CD4-positive, alpha-beta T cell treated with Interleukin-2 at 100 ng/mL for 4 hours (primary cell): ENCODE results near the gene ANP32B.
"Not testable (repeated sequence)": the region's sequence is repeated elsewhere in the genome, so short reads cannot be mapped to it uniquely, and the experiment has no call there.

ENCODE experiments used
- DNase-seq: peaks from one replicate; pipeline ENCODE4 v3.0.0-alpha.2; 2020; ENCODE audit warnings: low spot score

Gene ANP32B

GRCh38 chr9:97982683-97983588 is at the start of gene ANP32B:
Gene ANP32B, plus strand, starts transcription at chr9:97983341. Its CDS starts 215 bp downstream, at chr9:97983556.
- peak; percentile 94 for DNase-seq

DNA sequence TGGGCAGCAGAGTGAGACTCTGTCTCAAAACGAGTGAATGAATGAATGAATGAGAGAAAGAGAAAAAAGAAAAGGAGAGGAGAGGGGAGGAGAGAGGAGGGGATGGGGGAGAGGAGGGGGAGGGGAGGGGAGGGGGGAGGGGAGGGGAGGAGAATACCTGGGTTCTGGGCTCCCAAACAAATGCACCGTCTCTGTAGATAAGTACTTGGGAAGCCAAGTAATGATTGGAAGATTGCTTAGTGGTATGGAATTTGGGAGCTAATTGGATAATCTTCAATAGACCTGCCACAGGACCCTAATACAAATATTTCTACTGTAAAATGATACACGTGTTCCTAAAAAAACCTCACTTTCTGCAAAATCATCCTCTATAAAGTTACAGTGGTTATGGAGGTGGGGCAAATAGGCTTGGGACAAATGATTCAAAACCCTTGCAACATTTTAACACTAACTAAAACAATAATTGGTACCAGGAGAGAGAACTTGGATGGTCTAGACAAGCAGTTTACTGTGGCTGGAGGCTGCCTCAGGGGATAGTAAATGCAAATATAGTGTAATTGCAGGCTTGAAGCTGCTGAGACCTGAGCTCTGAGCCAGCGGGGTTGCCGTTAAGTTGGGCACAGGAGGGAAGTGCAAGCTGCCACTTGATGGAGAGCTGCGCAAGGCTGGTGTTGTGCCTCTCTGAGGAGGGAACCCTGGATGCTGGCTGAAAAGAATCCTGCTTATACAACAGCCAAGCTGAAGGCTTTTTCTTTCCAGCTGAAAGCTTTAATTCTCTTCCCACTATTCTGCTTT is 48.6 kb upstream of the ANP32B start:
- no peak for DNase-seq

- no peak for DNase-seq
Observed at GRCh38 chr9:97935276-97935675, 47.9 kb upstream of the ANP32B start.

DNA sequence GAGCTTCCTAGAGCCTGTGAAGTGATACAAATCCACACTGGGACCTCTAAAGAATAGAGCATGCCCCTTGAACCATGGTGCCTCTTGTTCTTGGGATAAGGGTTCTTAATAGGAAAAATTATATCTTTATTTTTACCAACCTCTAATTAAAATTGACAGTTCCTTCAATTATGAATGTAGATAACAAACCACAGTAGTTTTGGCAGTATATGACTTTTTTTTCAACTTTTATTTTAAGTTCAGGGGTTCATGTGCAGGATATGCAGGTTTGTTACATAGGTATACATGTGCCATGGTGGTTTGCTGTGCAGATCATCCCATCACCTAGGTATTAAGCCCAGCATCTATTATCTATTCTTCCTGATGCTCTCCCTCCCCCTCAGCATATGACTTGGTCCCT is 46.1 kb upstream of the ANP32B start:
- DNase-seq = no peak

DNA sequence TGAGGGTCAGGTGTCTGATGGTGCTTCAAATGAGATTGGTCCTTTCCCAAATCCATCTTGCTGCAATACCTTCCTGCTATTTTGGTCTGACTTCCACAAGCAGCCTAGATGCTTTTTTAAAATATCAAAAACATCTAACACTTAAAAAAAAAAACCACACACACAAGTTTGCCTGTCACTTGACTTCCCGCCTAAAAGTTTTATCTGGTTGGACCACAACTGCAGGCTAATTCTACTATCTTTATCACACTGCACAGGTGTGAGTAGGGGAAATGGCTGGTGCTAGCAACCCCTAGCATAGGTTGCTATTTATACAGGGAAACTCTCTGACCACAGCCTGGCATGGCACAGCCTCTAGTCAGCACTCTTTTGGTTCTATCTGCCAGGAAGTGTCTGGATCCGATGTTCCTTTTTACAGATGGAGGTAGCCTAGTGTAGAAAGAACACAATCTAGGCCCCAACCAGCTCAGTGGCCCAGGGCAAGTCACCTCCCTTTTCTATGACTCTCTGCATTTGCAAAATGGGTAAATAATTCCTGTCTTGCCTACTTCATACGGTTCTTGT is 45.0 kb upstream of the ANP32B start, which contains the start of gene HEMGN:
TSS of gene HEMGN (minus strand) at position 92 of the 564 bp plus-strand sequence. CDS start at position 56, 36 bp downstream.
- peak; percentile 54 for DNase-seq

- no peak for DNase-seq
Observed at GRCh38 chr9:97940233-97940632, 42.9 kb upstream of the ANP32B start.

DNA sequence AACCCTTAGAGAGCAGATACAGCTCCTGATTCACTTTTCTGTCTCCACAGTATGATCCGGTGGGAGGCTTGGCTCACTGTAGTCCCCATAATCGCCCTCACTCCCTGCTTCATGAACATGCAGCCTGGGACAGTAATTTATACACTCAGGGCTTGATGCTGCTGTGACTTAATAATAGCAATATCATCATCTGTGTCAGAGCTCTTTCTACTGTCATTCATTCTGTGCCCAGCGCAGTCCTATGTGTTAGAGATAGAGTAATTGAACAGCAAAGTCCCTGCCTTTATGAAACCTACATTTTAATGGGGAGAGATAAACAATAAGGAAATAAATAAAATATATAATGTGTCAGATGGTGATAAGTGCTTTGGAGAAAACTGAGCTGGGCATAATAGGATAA is 42.4 kb upstream of the ANP32B start:
- DNase-seq = no peak

- no peak for DNase-seq
Observed at GRCh38 chr9:97941323-97941722, 41.8 kb upstream of the ANP32B start.

- no peak for DNase-seq
Observed at GRCh38 chr9:97943308-97943855, 39.8 kb upstream of the ANP32B start.

- DNase-seq = no peak
Observed at GRCh38 chr9:97944612-97945011, 38.5 kb upstream of the ANP32B start.

DNA sequence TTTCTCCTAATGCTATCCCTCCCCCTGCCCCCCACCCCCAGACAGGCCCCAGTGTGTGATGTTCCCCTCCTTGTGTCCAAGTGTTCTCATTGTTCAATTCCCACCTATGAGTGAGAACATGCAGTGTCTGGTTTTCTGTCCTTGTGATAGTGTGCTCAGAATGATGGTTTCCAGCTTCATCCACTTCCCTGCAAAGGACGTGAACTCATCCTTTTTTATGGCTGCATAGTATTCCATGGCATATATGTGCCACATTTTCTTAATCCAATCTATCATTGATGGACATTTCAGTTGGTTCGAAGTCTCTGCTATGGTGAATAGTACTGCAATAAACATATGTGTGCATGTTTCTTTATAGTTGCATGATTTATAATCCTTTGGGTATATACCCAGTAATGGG is 37.7 kb upstream of the ANP32B start:
- DNase-seq = not testable (repeated sequence)

DNA sequence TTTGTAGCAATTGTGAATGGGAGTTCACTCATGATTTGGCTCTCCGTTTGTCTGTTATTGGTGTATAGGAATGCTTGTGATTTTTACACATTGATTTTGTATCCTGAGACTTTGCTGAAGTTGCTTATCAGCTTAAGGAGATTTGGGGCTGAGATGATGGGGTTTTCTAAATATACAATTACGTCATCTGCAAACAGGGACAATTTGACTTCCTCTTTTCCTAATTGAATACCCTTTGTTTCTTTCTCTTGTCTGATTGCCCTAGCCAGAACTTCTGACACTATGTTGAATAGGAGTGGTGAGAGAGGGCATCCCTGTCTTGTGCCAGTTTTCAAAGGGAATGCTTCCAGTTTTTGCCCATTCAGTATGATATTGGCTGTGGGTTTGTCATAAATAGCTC is 36.0 kb upstream of the ANP32B start:
- not testable (repeated sequence) for DNase-seq

DNA sequence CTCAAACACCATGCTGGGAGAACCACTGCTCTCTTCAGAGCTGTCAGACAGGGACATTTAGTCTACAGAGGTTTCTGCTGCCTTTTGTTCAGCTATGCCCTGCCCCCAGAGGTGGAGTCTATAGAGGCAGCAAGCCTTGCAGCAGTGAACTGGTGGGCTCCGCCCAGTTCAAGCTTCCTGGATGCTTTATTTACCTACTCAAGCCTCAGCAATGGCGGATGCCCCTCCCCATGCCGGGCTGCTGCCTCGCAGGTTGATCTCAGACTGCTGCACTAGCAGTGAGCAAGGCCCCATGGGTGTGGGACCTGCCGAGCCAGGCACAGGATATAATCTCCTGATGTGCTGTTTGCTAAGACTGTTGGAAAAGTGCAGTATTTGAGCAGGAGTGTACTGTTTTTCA is 32.3 kb upstream of the ANP32B start:
- not testable (repeated sequence) for DNase-seq

DNA sequence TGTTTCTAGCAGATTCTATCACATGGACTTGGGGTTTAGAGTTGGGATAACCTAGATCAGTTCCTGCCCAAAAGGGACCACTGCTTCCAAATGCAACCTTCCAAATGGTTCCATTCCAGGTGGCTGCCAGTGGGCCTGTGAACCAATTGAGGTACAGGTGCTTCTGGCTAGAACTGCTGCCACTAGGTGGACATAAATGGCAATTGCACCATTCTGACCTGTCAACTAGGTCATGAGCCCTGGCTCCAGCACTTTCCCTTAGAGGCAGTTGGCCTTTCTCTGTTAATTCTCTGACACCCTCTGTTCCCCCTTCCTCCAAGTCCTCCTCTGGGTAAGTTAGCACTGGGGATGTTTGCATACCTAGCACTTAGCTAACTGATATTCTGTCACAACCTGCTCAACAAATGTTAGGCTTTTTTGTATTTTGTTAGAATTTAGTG is 28.6 kb upstream of the ANP32B start:
- DNase-seq = peak; percentile 72

GRCh38 chr9:97956331-97956730 is 26.8 kb upstream of the ANP32B start:
- no peak for DNase-seq

- DNase-seq = no peak
Observed at GRCh38 chr9:97958812-97959511, 24.2 kb upstream of the ANP32B start.

DNA sequence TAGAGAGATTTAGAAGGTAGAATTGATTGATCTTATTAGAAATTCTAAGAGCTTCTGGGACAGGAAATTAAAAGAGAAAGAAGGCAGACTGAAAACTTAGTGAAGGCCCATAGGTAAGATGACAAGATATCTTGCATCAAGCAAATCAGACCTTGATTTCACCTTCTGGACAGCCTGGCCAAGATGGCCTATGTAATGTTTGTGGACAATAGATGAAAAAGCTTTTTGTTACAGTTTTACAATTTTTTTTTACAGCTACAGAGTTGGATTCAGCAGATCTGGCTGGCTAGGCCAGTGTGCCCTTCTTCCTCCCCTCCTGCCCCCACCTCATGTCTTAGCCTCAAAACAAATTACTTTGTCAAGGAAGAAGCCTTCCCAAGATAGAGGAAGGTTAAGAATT is 23.6 kb upstream of the ANP32B start:
- DNase-seq = no peak

DNA sequence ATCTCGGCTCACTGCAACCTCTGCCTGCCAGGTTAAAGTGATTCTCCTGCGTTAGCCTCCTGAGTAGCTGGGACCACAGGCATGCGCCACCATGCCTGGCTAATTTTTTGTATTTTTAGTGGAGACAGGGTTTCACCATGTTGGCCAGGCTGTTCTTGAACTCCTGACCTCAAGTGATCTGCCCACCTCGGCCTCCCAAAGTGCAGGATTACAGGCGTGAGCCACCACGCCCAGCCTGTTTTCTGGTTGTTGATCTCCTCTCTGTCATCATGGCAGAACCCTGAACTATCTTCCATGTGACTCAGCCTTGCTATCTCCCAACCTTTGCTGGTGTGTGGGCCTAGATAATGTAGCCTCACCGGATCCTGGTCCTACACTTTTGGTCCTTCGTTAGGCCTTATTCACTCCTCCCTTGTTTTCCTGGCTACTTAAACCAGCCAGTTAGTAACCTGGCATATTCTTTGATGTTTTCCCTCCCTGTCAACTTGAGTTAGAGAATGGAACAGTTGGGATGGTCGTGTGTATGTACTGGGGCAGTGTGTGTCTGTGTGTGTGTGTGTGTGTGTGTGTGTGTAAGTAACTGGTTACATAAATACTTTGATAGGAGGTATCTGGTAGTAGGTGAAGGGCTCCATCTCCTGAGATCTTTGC is 22.3 kb upstream of the ANP32B start:
- DNase-seq = not testable (repeated sequence)

GRCh38 chr9:97961361-97961760 is 21.8 kb upstream of the ANP32B start:
- no peak for DNase-seq

- no peak for DNase-seq
Observed at GRCh38 chr9:97962136-97962535, 21.0 kb upstream of the ANP32B start.

DNA sequence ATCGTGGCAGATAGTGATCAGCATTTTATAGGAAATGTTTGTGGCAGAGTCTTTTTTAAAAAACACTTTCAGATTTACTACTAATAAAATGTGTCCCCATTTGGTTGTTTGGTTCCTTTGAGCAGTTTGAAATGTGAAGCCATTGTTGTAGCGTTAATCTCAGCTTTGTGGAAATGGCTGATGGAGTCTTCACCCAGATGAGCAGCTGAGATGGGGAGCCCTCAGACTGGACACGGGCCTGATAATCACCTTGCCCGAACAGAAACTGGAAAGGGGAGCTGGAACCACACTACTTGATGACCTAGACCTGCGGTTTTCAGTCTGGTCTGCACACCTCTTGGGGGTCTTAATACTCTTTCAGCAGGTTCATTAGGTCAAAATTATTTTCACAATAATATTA is 20.6 kb upstream of the ANP32B start:
- no peak for DNase-seq
